SK-N-SH (cell line): Measurements from ENCODE around the gene NKD1. TPM values are rescaled to one million over a fixed set of nuclear protein-coding genes. Genes with fewer than 3 reads are reported as not detected.

Source experiments
- CTCF ChIA-PET: fragments of 300-600, 350-600 bp; formaldehyde crosslinking; extraction: SDS; loops from one replicate; lab custom pipeline; 2021; lab: Yijun Ruan, JAX
- POLR2A ChIA-PET: fragments of 350-600 bp; sonication (Branson Sonifier 250); formaldehyde crosslinking; extraction: SDS; loops from one replicate; lab custom pipeline; 2020; ENCODE audit warnings: antibody characterized with exemption, inconsistent platforms; lab: Yijun Ruan, JAX
- DNase-seq: peaks from one replicate; pipeline ENCODE4 v3.0.0; 2012
- H2AFZ ChIP-seq: fragments of 200-600 bp; sonication (generic); 2 replicates; pipeline ENCODE4 v1.8.1; 2016; ENCODE audit warnings: antibody characterized with exemption, mild to moderate bottlenecking, low read depth
- H3F3A ChIP-seq: fragments of 200-600 bp; sonication (generic); replicated peaks from 2 replicates; pipeline ENCODE3; 2016; ENCODE audit warnings: antibody characterized with exemption, mild to moderate bottlenecking; ENCODE audit not compliant: insufficient read depth
- H3K27ac ChIP-seq, 2 experiments: fragments of 200-500 bp in 1 of 2; fragments of 200-600 bp in 1 of 2; sonication (Bioruptor generic) in 1 of 2; sonication (generic), shearing (Covaris generic) in 1 of 2; 2 replicates each; pipeline versions ENCODE4 v1.5.1 to v1.6.1; 2014 to 2016; ENCODE audit warnings: low read depth in 2 of 2, inconsistent platforms in 1 of 2, low read length in 1 of 2, mild to moderate bottlenecking in 1 of 2, mixed read lengths in 1 of 2
- H3K27me3 ChIP-seq: fragments of 200-600 bp; sonication (generic), shearing (Covaris generic); 2 replicates; pipeline ENCODE4 v1.6.1; 2016; ENCODE audit warnings: mixed run types; ENCODE audit not compliant: insufficient read depth
- H3K36me3 ChIP-seq, 2 experiments: fragments of 200-500 bp in 1 of 2; fragments of 200-600 bp in 1 of 2; sonication (Bioruptor generic) in 1 of 2; sonication (generic) in 1 of 2; replicated peaks in 1 of 2; 2 replicates each; pipeline versions ENCODE3 to v1.5.1; 2014 to 2016; ENCODE audit warnings: low read length in 1 of 2, mild to moderate bottlenecking in 1 of 2; ENCODE audit not compliant: insufficient read depth in 2 of 2, control insufficient read depth in 1 of 2
- H3K4me1 ChIP-seq, 2 experiments: fragments of 200-500 bp in 1 of 2; fragments of 200-600 bp in 1 of 2; sonication (Bioruptor generic) in 1 of 2; sonication (generic), shearing (Covaris generic) in 1 of 2; 2 replicates each; pipeline versions ENCODE4 v1.5.1 to v1.6.1; 2014 to 2016; ENCODE audit warnings: low read depth in 1 of 2, low read length in 1 of 2, mixed run types in 1 of 2; ENCODE audit not compliant: insufficient read depth in 2 of 2, control insufficient read depth in 1 of 2
- H3K4me2 ChIP-seq: fragments of 200-600 bp; sonication (generic), shearing (Covaris generic); 2 replicates; pipeline ENCODE4 v1.6.1; 2017; ENCODE audit warnings: mixed run types
- H3K4me3 ChIP-seq, 2 experiments: fragments of 200-500 bp in 1 of 2; fragments of 200-600 bp in 1 of 2; sonication (Bioruptor generic) in 1 of 2; sonication (generic), shearing (Covaris generic) in 1 of 2; 2 replicates each; pipeline versions ENCODE4 v1.5.1 to v1.8.1; 2014 to 2016; ENCODE audit warnings: low read depth in 2 of 2, inconsistent platforms in 1 of 2, low read length in 1 of 2, mild to moderate bottlenecking in 1 of 2, mixed read lengths in 1 of 2, moderate library complexity in 1 of 2
- H3K79me2 ChIP-seq: fragments of 200-600 bp; sonication (generic); 2 replicates; pipeline ENCODE4 v1.8.1; 2017; ENCODE audit warnings: mild to moderate bottlenecking; ENCODE audit not compliant: insufficient read depth
- H3K9ac ChIP-seq: fragments of 200-600 bp; sonication (generic); 2 replicates; pipeline ENCODE4 v1.6.1; 2017; ENCODE audit warnings: mixed run types
- H3K9me2 ChIP-seq: fragments of 200-600 bp; sonication (generic); 2 replicates; pipeline ENCODE4 v1.6.1; 2017; ENCODE audit warnings: mixed run types
- H3K9me3 ChIP-seq: fragments of 200-600 bp; sonication (generic); 2 replicates; pipeline ENCODE4 v1.6.1; 2017; ENCODE audit warnings: mixed run types, mild to moderate bottlenecking, moderate library complexity
- H4K20me1 ChIP-seq: fragments of 200-600 bp; sonication (generic); 2 replicates; pipeline ENCODE4 v1.6.1; 2017; ENCODE audit warnings: mild to moderate bottlenecking, mixed run types; ENCODE audit not compliant: insufficient read depth
- CHD2 ChIP-seq: fragments of 150-350 bp; IDR thresholded peaks from 2 replicates; pipeline ENCODE4 v1.6.1; 2018; ENCODE audit warnings: low read length; ENCODE audit not compliant: partially characterized antibody
- CTCF ChIP-seq: fragments of 200-600 bp; sonication (generic); IDR thresholded peaks from 2 replicates; pipeline ENCODE4 v1.6.1; 2017; ENCODE audit warnings: antibody characterized with exemption, mild to moderate bottlenecking, moderate library complexity
- EZH2phosphoT487 ChIP-seq: fragments of 200-600 bp; sonication (generic); IDR thresholded peaks from 2 replicates; pipeline ENCODE4 v1.6.1; 2017; ENCODE audit warnings: low read depth, mixed run types, mild to moderate bottlenecking, antibody characterized with exemption, moderate library complexity, borderline replicate concordance
- FOSL2 ChIP-seq: IDR thresholded peaks from 2 replicates; pipeline ENCODE4 v1.4.0; 2012; ENCODE audit warnings: low read depth, mild to moderate bottlenecking, moderate library complexity, borderline replicate concordance
- GABPA ChIP-seq: IDR thresholded peaks from 2 replicates; pipeline ENCODE4 v1.4.0; 2012; ENCODE audit warnings: low read depth, mild to moderate bottlenecking
- GATA2 ChIP-seq: sonication (generic); formaldehyde crosslinking; IDR thresholded peaks from 2 replicates; pipeline ENCODE4 v1.5.0; 2020; ENCODE audit warnings: mild to moderate bottlenecking, missing genetic modification reagents
- MAX ChIP-seq: IDR thresholded peaks from 2 replicates; pipeline ENCODE4 v1.4.0; 2012; ENCODE audit warnings: low read depth
- MEF2A ChIP-seq: IDR thresholded peaks from 2 replicates; pipeline ENCODE4 v1.4.0; 2012; ENCODE audit warnings: low read depth, borderline replicate concordance
- POLR2AphosphoS5 ChIP-seq: IDR thresholded peaks from 2 replicates; pipeline ENCODE4 v1.6.1; 2012; ENCODE audit warnings: low read depth, low read length
- RAD21 ChIP-seq: IDR thresholded peaks from 2 replicates; pipeline ENCODE4 v1.6.1; 2012; ENCODE audit warnings: mild to moderate bottlenecking, low read length
- RCOR1 ChIP-seq: fragments of 150-350 bp; IDR thresholded peaks from 2 replicates; pipeline ENCODE4 v1.6.1; 2017; ENCODE audit warnings: antibody characterized with exemption, low read length
- REST ChIP-seq: IDR thresholded peaks from 2 replicates; pipeline ENCODE4 v1.6.1; 2012; ENCODE audit warnings: mild to moderate bottlenecking, low read depth, low read length, moderate library complexity
- SIN3A ChIP-seq: IDR thresholded peaks from 2 replicates; pipeline ENCODE4 v1.6.1; 2012; ENCODE audit warnings: low read depth, mild to moderate bottlenecking, low read length, moderate library complexity, borderline replicate concordance
- SMC3 ChIP-seq: IDR thresholded peaks from 2 replicates; pipeline ENCODE4 v1.6.1; 2012; ENCODE audit warnings: low read depth, low read length, improper control_type of control experiment
- TCF12 ChIP-seq: IDR thresholded peaks from 2 replicates; pipeline ENCODE4 v1.4.0; 2012
- USF2 ChIP-seq: fragments of 150-350 bp; IDR thresholded peaks from 2 replicates; pipeline ENCODE4 v1.6.1; 2017; ENCODE audit warnings: antibody characterized with exemption, low read length, low read depth, borderline replicate concordance
- YY1 ChIP-seq: IDR thresholded peaks from 2 replicates; pipeline ENCODE4 v1.4.0; 2012; ENCODE audit warnings: low read depth, mild to moderate bottlenecking
- ZBTB33 ChIP-seq: IDR thresholded peaks from 2 replicates; pipeline ENCODE4 v1.4.0; 2012; ENCODE audit warnings: low read depth, borderline replicate concordance
- WGBS: methylation state at CpG from one replicate; pipeline ENCODE4 v1.1.6; 2017; ENCODE audit warnings: low lambda C conversion rate; 5-methylcytosine and 5-hydroxymethylcytosine counted together
- polyA plus RNA-seq, 3 experiments: library from polyadenylated mRNA; depleted of rRNA; stranded (reverse); fragments of >200 nt; gene quantifications; 2 replicates each; pipeline ENCODE4 v1.2.3, GENCODE V29; 2012

The NKD1 gene
- polyA plus RNA-seq, 1 of the 3 experiments (the other 2 are of a cell fraction): 0.02 TPM

- no peaks in the 10 kb centered on the region for H3K9me3 ChIP-seq
- H3K9me2 ChIP-seq: no peaks in the 10 kb centered on the region
- TF ChIP-seq FOSL2 (no peak), ZBTB33 (no peak), MEF2A (no peak), SIN3A (no peak), POLR2AphosphoS5 (no peak), GABPA (no peak), REST (no peak)
- TF ChIP-seq, all 33 proteins: peak for 0
- Histone ChIP-seq H3K4me2 (no peak overlapping the region), H3K27ac (no peak overlapping the region), H3K9ac (no peak overlapping the region), H3K36me3 (no peaks in the 10 kb centered on the region), H3F3A (no peaks in the 10 kb centered on the region), H3K27me3 (no peaks in the 10 kb centered on the region), H2AFZ (no peak overlapping the region), H3K79me2 (no peaks in the 10 kb centered on the region), H4K20me1 (no peaks in the 10 kb centered on the region), H3K4me3 (no peak overlapping the region), H3K4me1 (no peaks in the 10 kb centered on the region)
- WGBS: 75% methylated on average over 16 of the region's 30 CpGs
- ChIA-PET CTCF (no interaction called here), POLR2A (no interaction called here)
- no peak for DNase-seq
These were observed 85.0 kb downstream of the NKD1 start for GRCh38 chr16:50632927-50633800.

- Histone ChIP-seq H3K9me2 (no peaks in the 10 kb centered on the region), H3K79me2 (no peaks in the 10 kb centered on the region), H2AFZ (no peak overlapping the region), H3K4me3 (no peak overlapping the region), H3K27ac (no peak overlapping the region), H3K4me2 (no peak overlapping the region), H3K4me1 (no peaks in the 10 kb centered on the region), H3F3A (no peaks in the 10 kb centered on the region), H3K9me3 (no peaks in the 10 kb centered on the region), H3K9ac (no peak overlapping the region), H3K36me3 (no peaks in the 10 kb centered on the region), H4K20me1 (no peaks in the 10 kb centered on the region), H3K27me3 (no peaks in the 10 kb centered on the region)
- ChIA-PET CTCF (interaction anchor here (4.1 kb wide), 1 partner anchor 31 kb away, joined by 17 read pairs; no protein-coding TSS in a partner anchor), POLR2A (no interaction called here)
- DNase-seq: no peak
- WGBS: 46% methylated on average over 7 of the region's 7 CpGs
- no peak for TF ChIP-seq RAD21
- TF ChIP-seq SMC3: no peak
- no peak for TF ChIP-seq RCOR1
- TF ChIP-seq MEF2A: no peak
- TF ChIP-seq EZH2phosphoT487: no peak
- TF ChIP-seq CHD2: no peak
- no peak for TF ChIP-seq TCF12
- TF ChIP-seq CTCF: no peak
- TF ChIP-seq SIN3A: no peak
- TF ChIP-seq YY1: no peak
- no peak for TF ChIP-seq GABPA
- no peak for TF ChIP-seq MAX
- no peak for TF ChIP-seq FOSL2
- no peak for TF ChIP-seq GATA2 (CRISPR knock-in tag)
- no peak for TF ChIP-seq USF2
These were observed 85.9 kb downstream of the NKD1 start for GRCh38 chr16:50634090-50634489.
